ENCODE results near the gene ZNF253. TPM values are rescaled to one million over a fixed set of nuclear protein-coding genes. Genes with fewer than 3 reads are reported as not detected.
"Not testable (repeated sequence)": the region's sequence is repeated elsewhere in the genome, so short reads cannot be mapped to it uniquely, and the experiment has no call there.

The ZNF253 gene
- total RNA-seq, 2 experiments from 2014 or later = 19.8 to 22.5 TPM

DNA sequence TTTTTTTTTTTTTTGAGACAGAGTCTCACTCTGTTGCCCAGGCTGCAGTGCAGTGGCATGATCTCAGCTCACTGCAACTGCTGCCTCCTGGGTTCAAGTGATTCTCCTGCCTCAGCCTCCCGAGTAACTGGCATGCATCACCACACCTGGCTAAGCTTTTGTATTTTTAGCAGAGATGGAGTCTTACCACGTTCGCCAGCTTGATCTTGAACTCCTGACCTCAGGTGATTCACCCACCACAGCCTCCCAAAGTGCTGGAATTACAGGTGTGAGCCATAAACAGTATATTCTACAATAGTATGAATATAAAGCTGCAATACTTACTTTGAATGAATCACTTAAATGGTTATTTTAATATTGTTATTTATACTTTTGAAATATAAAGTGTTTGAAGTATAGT is 41.9 kb downstream of the ZNF253 start:
- H3K27ac Mint-ChIP-seq, H3K4me3 Mint-ChIP-seq, POLR2A ChIA-PET, DNase-seq, H3K27me3 Mint-ChIP-seq: not testable (repeated sequence)
- Mint-ChIP-seq H3K36me3 (ENCODE audit: low read depth) (peaks cover 81% of the 10 kb centered on the region), H3K4me1 (peaks cover 31% of the 10 kb centered on the region), H3K9me3 (peaks cover 60% of the 10 kb centered on the region)
- CTCF ChIA-PET = interaction anchor here (0.6 to 2.0 kb wide), 4 partner anchors 9 to 241 kb away, joined by 3 to 5 read pairs (median 4); no protein-coding TSS in a partner anchor

DNA sequence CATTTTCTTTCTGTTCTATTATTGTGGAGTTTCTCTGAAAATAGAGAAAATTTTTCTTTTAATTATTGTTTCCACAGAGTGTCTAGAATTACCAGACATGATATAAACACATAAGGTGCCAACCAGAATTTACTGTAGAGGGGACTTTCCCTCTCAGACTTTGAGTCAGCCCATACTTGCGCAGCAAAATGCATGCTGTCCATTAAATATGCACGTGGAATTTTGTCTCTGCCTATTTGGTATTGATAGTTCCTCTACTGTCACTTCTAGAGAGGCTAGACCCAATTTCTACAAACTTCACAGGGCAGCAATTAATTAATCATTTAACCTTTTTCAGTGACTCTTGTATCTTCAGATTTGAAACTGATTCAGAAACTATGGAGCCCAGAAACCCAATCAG is 44.0 kb downstream of the ZNF253 start:
- Mint-ChIP-seq H3K27ac (no peak overlapping the region), H3K36me3 (ENCODE audit: low read depth) (peaks cover 81% of the 10 kb centered on the region), H3K4me1 (peaks cover 21% of the 10 kb centered on the region), H3K27me3 (no peaks in the 10 kb centered on the region), H3K4me3 (no peak overlapping the region), H3K9me3 (peaks cover 58% of the 10 kb centered on the region)
- ChIA-PET CTCF (no interaction called here), POLR2A (no interaction called here)
- DNase-seq = no peak

DNA sequence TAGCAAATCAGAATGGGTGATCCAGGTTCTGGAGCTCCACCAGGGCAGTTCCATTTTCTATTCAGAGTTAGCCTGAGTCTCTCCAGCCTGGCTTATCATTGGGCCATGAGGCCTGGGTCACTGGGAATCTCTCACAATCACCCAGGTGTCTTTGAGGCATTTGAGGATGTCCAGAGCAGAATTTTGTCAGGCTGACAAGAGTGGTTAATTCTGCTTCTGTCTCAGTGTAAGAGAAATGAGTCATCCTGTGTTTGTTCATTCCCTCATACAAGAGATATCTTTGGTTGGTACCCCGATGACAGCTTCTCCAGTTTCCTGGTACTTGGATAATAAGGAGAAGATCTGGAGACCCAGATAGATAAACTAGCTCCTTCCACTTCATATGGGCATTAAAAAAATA is 45.5 kb downstream of the ZNF253 start:
- ChIA-PET POLR2A (no interaction called here), CTCF (interaction anchor here (0.7 to 1.5 kb wide), 4 partner anchors 9 to 178 kb away, joined by 3 to 6 read pairs (median 4); partner anchors contain the start of gene ZNF14)
- peaks cover 81% of the 10 kb centered on the region for H3K36me3 Mint-ChIP-seq (ENCODE audit: low read depth)
- no peak overlapping the region for H3K4me3 Mint-ChIP-seq
- H3K27ac Mint-ChIP-seq = no peak overlapping the region
- no peak for DNase-seq
- peaks cover 45% of the 10 kb centered on the region for H3K9me3 Mint-ChIP-seq
- peaks cover 11% of the 10 kb centered on the region for H3K4me1 Mint-ChIP-seq
- no peaks in the 10 kb centered on the region for H3K27me3 Mint-ChIP-seq

DNA sequence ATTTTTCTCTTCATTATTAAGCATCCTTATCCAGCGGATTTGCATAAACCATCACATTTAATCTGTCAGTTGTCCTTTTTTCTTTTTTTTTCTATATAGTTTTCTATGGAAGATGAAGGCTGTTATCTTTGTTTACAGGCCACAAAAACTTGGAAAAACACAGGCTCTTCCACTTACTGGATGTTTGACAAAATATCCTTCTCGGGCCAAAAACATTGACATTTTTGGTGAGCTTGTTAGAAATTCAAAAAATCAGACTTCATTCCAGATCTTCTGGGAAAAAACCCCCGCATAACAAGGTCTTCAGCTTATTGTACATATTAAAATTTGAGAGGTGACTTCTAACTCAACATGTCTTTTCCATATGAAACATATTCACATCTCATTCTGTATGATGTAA is 48.9 kb downstream of the ZNF253 start:
- H3K4me3 Mint-ChIP-seq = no peak overlapping the region

DNA sequence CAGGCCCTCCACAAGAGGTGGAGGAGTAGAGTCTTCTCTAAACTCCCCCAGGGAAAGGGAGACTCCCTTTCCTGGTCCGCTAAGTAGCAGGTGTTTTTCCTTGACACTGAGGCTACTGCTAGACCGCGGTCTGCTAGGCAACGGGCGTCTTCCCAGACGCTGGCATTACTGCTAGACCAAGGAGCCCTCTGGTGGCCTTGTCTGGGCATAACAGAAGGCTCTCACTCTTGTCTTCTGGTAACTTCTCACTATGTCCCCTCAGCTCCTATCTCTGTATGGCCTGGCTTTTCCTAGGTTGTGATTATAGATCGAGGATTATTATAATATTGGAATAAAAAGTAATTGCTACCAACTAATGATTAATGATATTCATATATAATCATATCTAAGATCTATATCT is 64.7 kb downstream of the ZNF253 start:
- peaks cover 43% of the 10 kb centered on the region for H3K9me3 Mint-ChIP-seq
- peak; percentile 21 for DNase-seq
- H3K4me3 Mint-ChIP-seq, H3K27me3 Mint-ChIP-seq, H3K27ac Mint-ChIP-seq, H3K4me1 Mint-ChIP-seq, CTCF ChIA-PET: not testable (repeated sequence)
- H3K36me3 Mint-ChIP-seq (ENCODE audit: low read depth) = peaks cover 76% of the 10 kb centered on the region
- POLR2A ChIA-PET = interaction anchor here (0.7 kb wide), 1 partner anchor 1891 kb away, joined by 3 read pairs; no protein-coding TSS in a partner anchor

More for the DNA sequence above, 48.9 kb downstream of the ZNF253 start:
- Mint-ChIP-seq H3K4me1 (peaks cover 6% of the 10 kb centered on the region), H3K9me3 (peaks cover 37% of the 10 kb centered on the region), H3K36me3 (ENCODE audit: low read depth) (peaks cover 81% of the 10 kb centered on the region), H3K27ac (no peak overlapping the region), H3K27me3 (no peaks in the 10 kb centered on the region)
- DNase-seq = no peak
- ChIA-PET CTCF (interaction anchor here (0.6 kb wide), 1 partner anchor 12 kb away, joined by 5 read pairs; no protein-coding TSS in a partner anchor), POLR2A (no interaction called here)

DNA sequence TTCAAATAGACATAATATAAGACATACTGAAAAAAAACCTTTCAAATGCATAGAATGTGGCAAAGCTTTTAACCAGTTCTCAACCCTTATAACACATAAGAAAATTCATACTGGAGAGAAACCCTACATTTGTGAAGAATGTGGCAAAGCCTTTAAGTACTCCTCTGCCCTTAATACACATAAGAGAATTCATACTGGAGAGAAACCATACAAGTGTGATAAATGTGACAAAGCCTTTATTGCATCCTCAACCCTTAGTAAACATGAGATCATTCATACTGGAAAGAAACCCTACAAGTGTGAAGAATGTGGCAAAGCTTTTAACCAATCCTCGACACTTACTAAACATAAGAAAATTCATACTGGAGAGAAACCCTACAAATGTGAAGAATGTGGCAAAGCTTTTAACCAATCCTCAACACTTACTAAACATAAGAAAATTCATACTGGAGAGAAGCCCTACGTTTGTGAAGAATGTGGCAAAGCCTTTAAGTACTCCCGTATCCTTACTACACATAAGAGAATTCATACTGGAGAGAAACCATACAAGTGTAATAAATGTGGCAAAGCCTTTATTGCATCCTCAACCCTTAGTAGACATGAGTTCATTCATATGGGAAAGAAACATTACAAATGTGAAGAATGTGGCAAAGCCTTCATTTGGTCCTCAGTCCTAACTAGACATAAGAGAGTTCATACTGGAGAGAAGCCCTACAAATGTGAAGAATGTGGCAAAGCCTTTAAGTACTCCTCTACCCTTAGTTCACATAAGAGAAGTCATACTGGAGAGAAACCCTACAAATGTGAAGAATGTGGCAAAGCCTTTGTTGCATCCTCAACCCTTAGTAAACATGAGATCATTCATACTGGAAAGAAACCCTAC is 68.0 kb downstream of the ZNF253 start:
- DNase-seq, CTCF ChIA-PET, H3K4me1 Mint-ChIP-seq, POLR2A ChIA-PET, H3K4me3 Mint-ChIP-seq, H3K27me3 Mint-ChIP-seq, H3K27ac Mint-ChIP-seq: not testable (repeated sequence)
- Mint-ChIP-seq H3K9me3 (peaks cover 47% of the 10 kb centered on the region), H3K36me3 (ENCODE audit: low read depth) (peaks cover 50% of the 10 kb centered on the region)

DNA sequence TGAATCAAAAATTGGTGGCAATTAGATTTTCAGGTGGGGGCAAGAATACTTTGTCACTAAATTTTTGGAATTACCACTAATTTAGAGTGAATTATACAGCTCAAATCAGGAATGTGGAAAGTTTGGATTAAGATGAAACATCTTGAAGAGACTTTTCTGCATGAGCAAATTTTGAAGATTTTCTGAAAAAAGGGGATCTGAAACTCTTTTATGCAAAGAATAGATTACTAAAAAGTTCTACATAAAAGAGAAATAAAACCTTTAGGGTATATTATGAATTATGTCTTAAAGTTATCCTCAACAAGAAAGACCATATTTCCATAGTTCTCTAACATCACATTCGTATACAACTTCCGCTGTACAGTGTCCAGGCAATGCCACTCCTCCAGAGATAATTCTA is 71.7 kb downstream of the ZNF253 start:
- DNase-seq = no peak
- H3K27me3 Mint-ChIP-seq = no peaks in the 10 kb centered on the region
- no peaks in the 10 kb centered on the region for H3K4me1 Mint-ChIP-seq
- ChIA-PET CTCF (no interaction called here), POLR2A (no interaction called here)
- H3K4me3 Mint-ChIP-seq = no peak overlapping the region
- H3K27ac Mint-ChIP-seq = no peak overlapping the region
- H3K9me3 Mint-ChIP-seq = peaks cover 57% of the 10 kb centered on the region
- peaks cover 27% of the 10 kb centered on the region for H3K36me3 Mint-ChIP-seq (ENCODE audit: low read depth)

DNA sequence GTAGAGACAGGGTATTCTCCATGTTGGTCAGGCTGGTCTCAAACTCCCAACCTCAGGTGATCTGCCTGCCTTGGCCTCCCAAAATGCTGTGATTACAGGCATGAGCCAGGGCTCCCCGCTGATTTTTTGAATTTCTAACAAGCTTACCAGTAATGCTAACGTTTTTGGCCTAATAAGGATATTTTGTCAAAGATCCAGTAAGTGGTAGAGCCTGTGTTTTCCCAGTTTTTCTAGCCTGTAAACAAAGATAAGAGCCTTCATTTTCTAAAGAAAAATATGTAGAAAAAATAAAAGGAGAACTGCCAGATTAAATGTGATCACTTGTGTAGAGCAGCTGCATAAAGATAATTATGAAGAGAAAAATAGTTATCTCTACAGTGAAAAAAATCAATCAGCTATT is 72.8 kb downstream of the ZNF253 start:
- H3K4me1 Mint-ChIP-seq = no peaks in the 10 kb centered on the region
- H3K27ac Mint-ChIP-seq = no peak overlapping the region
- no peak for DNase-seq
- H3K4me3 Mint-ChIP-seq = no peak overlapping the region
- H3K9me3 Mint-ChIP-seq = peaks cover 58% of the 10 kb centered on the region
- ChIA-PET CTCF (no interaction called here), POLR2A (no interaction called here)
- no peaks in the 10 kb centered on the region for H3K27me3 Mint-ChIP-seq
- peaks cover 16% of the 10 kb centered on the region for H3K36me3 Mint-ChIP-seq (ENCODE audit: low read depth)

DNA sequence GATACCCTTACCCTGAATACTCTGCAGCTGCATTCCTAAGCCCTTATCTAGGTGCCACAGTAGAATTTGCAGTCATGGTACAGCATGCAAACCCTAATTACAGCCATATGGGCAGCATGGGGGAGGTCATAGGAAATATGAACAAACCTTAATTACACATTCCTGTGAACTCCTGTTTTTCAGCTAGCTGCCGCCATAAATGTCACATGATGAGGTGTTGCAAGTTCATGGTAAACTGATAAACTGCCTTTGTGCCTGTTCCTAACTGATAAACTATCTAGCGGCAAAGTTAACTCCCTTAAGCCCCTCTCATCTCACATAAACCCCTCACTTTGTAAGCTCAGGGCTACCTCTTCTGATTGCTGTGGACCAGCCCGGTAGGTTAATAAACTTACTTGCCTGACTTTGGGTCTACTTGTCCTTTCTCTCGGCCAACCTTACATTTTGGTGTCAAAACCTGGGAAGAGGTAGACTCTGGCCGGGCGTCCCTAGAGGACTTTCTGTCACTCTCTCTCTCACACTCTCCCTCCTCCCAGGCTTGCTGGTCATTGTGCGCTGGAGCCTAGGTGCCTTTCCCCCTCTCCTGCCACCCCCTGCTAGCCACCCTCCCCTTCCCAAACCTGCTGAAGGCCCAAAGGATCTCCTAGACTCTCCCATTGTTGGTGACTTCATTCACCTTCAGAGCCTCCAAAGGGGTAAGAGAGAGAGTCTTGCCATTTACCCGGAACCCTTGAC is 78.3 kb downstream of the ZNF253 start:
- DNase-seq = no peak
- peaks cover 41% of the 10 kb centered on the region for H3K9me3 Mint-ChIP-seq
- H3K4me1 Mint-ChIP-seq = no peaks in the 10 kb centered on the region
- no peaks in the 10 kb centered on the region for H3K27me3 Mint-ChIP-seq
- CTCF ChIA-PET = no interaction called here
- POLR2A ChIA-PET = no interaction called here
- H3K27ac Mint-ChIP-seq = no peak overlapping the region
- no peak overlapping the region for H3K4me3 Mint-ChIP-seq
- H3K36me3 Mint-ChIP-seq (ENCODE audit: low read depth) = peaks cover 2% of the 10 kb centered on the region

Other genes starting within 250 kb of the ZNF253 start
- 10 to 100 TPM; 34.4 to 38.4 TPM for gene PBX4, start 247.2 kb upstream of the ZNF253 start, total RNA-seq
- 10 to 100 TPM; 54.1 to 59.4 TPM for gene LPAR2, start 237.7 kb upstream of the ZNF253 start, total RNA-seq
- gene GMIP, start 222.2 kb upstream of the ZNF253 start, total RNA-seq = 100 to 1,000 TPM; 101 to 111 TPM
- gene ATP13A1, start 202.2 kb upstream of the ZNF253 start, total RNA-seq = 100 to 1,000 TPM in 1 of 2 experiments, 10 to 100 TPM in 1; 90.1 to 105 TPM
- 10 to 100 TPM; 96.3 to 97.2 TPM for gene ZNF101, start 197.0 kb upstream of the ZNF253 start, total RNA-seq
- gene ZNF14, start 132.8 kb upstream of the ZNF253 start, total RNA-seq = 1 to 10 TPM; 7.9 to 8.9 TPM
- gene ZNF506, start 44.1 kb upstream of the ZNF253 start, total RNA-seq = 10 to 100 TPM; 23.0 to 26.7 TPM
- 10 to 100 TPM; 14.7 to 15.8 TPM for gene ZNF93, start 35.1 kb downstream of the ZNF253 start, total RNA-seq
- 1 to 10 TPM; 9.1 to 9.4 TPM for gene ZNF682, start 173.6 kb downstream of the ZNF253 start, total RNA-seq
- gene ZNF90, start 212.1 kb downstream of the ZNF253 start, total RNA-seq = 10 to 100 TPM; 11.0 to 12.3 TPM

All from activated CD4-positive, alpha-beta T cell treated with anti-CD3 and anti-CD28 coated beads, Interleukin-2, amount 10 ng/mL, durations not matched to agents 7 days and 5 days (primary cell).